Thyroid gland (tissue), 4 donors: ENCODE results near the gene HRC.

Experiments
- CTCF ChIP-seq, 6 experiments: fragments of 200-600 bp in 3 of 6; fragments of 450-650 bp in 3 of 6; sonication (generic) in 3 of 6; IDR thresholded peaks; one replicate each; pipeline ENCODE4 v1.5.1; 2016 to 2019; ENCODE audit warnings: antibody characterized with exemption in 6 of 6, mild to moderate bottlenecking in 2 of 6, inconsistent platforms in 1 of 6, moderate library complexity in 1 of 6
- POLR2A ChIP-seq, 2 donors: fragments of 450-650 bp; IDR thresholded peaks; one replicate each; pipeline ENCODE4 v1.6.1; 2017; ENCODE audit warnings: antibody characterized with exemption in 2 of 2, mild to moderate bottlenecking in 2 of 2, moderate library complexity in 1 of 2

DNA sequence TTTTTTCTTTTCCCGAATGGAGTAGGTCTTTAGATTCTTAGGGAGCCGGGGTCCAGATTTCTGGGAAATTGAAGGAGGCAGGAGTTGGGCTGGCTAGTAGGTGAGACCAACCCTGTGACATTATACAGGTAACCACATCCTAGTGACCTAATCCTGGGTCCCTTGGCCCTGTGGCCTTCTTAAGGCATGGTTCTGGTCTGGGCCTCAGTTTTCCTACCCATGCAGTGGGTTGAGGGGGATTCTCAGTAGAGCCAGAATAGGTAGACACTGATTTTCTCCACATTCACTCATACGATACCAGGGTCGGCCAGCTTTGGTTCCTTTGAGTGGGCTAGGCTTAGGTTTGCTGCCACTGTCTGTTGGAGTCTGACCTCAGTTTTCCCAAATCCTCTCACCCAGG, 28.6 kb downstream of the HRC start:
- TF ChIP-seq CTCF (IDR thresholded peaks at IDR 0.05) (no peak), POLR2A (IDR thresholded peaks at IDR 0.05) (no peak)
